ENCODE results near the gene SHFL.

The SHFL gene

DNA sequence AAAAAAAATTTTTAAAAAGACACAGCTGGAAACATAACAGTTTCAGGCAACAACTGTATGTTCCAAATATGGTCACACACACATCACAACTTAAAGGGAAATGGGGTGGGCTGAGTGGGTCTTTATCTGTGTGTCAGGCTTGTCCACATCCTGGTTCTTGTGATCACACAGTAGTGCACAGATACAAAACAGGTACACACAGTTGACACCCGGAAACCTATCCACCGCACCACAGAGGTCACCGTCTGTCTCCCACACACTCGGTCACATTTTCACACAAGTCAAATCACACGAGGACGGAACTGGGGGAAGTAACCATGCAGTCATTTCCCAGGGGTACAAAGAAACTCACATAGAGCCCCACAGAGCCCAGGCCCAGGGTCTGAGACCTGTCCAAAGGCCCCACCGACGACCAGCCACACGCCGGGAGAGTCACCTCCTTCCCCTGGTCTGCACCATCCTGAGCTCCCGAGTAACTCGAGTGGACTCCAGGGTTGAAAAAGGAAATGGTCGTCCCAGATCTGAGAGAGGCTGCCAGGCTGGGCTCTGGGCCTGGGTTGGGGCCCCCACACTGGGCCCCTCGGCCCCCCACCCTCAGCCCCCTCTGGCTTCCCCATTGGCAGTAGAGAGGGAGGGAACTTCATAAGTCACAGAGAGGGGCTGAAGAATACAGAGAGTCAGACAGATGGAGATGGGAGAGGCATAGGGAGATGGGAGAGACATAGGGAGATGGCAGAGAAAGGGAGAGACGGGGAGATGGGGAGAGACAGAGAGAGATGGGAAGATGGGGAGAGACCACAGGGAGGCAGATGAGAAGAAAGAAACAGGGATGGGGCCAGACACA, 18.8 kb downstream of the SHFL start:
- H3K36me3 ChIP-seq (ENCODE audit: control insufficient read depth, low read depth, low read length) = peaks cover 23% of the 10 kb centered on the region
- H3K9me3 ChIP-seq (ENCODE audit: control insufficient read depth, low read depth, low read length) = no peaks in the 10 kb centered on the region
- no peak overlapping the region for H3K27ac ChIP-seq (ENCODE audit: low read length)
- H3K9ac ChIP-seq (ENCODE audit: low read length) = no peak overlapping the region
- H3K4me1 ChIP-seq (ENCODE audit: control insufficient read depth, low read depth, low read length) = peaks cover 4% of the 10 kb centered on the region
- H3K27me3 ChIP-seq (ENCODE audit: control insufficient read depth, insufficient read depth, low read length) = no peaks in the 10 kb centered on the region
- H3K4me3 ChIP-seq (ENCODE audit: low read length) = no peak overlapping the region

DNA sequence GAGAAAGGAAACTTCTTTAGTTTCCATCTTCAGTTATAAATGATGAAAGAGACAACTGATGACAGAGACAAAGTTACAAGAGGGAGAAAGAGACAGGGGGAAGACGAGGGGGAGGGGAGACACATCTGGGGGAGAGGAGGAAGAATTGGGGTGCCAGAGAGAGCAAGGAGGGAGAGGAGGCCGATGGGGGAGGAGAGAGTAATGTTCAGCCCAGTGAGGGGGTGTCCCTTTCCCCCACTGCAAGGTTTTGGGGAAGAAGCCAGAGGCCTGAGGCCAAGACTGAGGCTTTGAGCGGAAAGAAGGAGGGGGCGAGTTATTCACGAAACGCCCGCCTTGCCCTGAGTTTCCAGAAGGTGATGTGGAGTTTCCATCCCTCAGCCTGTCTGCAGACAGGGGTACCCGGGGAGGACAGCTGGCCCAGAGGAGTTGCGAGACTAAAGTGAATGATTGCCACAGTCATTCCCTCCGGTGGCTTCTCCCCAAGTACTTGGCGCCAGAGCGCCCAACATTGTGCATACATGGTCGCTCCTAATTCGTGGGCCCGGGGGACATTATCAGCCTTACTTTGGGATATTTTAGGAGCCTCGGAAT, 19.5 kb downstream of the SHFL start:
- Histone ChIP-seq H3K4me1 (ENCODE audit: control insufficient read depth, low read depth, low read length) (peaks cover 4% of the 10 kb centered on the region), H3K4me3 (ENCODE audit: low read length) (peak overlapping the region; percentile 92), H3K27me3 (ENCODE audit: control insufficient read depth, insufficient read depth, low read length) (no peaks in the 10 kb centered on the region), H3K36me3 (ENCODE audit: control insufficient read depth, low read depth, low read length) (peaks cover 29% of the 10 kb centered on the region), H3K9me3 (ENCODE audit: control insufficient read depth, low read depth, low read length) (no peaks in the 10 kb centered on the region), H3K9ac (ENCODE audit: low read length) (no peak overlapping the region), H3K27ac (ENCODE audit: low read length) (peak overlapping the region; percentile 31)

DNA sequence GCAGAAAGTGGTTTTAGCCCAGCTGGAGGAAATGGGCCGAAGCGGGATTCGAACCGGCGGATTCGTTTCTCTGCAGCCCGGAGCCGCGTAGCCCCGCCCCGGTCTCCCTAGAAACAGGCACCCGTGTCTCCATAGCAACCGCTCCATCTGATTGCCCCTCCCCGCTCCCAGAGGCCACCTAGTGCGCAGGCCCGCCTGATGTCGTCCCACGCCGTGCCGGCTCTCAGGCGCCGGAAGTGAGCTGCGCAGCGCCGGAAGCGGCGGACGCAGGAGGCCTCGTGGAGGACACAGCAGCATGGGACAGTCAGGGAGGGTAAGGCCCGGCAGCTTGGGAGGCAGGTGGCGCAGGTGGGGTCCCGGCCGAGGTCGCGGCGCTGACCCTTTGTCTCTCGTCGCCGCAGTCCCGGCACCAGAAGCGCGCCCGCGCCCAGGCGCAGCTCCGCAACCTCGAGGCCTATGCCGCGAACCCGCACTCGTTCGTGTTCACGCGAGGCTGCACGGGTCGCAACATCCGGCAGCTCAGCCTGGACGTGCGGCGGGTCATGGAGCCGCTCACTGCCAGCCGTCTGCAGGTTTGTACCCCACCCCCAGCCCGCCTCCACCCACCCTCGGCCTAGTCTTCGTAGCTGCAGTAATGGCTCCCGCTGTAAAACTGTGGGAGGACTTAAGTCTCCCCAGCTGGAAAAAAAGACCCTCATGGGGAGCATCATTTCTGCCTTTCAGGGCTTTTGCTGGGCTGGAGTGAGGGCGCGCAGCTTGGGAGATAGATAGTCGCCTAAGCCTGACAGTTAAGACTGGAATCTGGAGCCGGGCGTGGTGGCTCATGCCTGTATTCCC, 20.2 kb downstream of the SHFL start, which contains the start of gene PPAN:
TSS of gene PPAN (plus strand) at position 263 of the 837 bp plus-strand sequence. CDS start at position 296, 33 bp downstream.
- no peaks in the 10 kb centered on the region for H3K27me3 ChIP-seq (ENCODE audit: control insufficient read depth, insufficient read depth, low read length)
- H3K4me3 ChIP-seq (ENCODE audit: low read length) = peak within 1 kb of the TSS; percentile 92
- no peaks in the 10 kb centered on the region for H3K9me3 ChIP-seq (ENCODE audit: control insufficient read depth, low read depth, low read length)
- peak within 1 kb of the TSS; percentile 78 for H3K27ac ChIP-seq (ENCODE audit: low read length)
- peaks cover 4% of the 10 kb centered on the region for H3K4me1 ChIP-seq (ENCODE audit: control insufficient read depth, low read depth, low read length)
- H3K9ac ChIP-seq (ENCODE audit: low read length) = peak within 1 kb of the TSS; percentile 92
- peaks cover 35% of the 10 kb centered on the region for H3K36me3 ChIP-seq (ENCODE audit: control insufficient read depth, low read depth, low read length)

DNA sequence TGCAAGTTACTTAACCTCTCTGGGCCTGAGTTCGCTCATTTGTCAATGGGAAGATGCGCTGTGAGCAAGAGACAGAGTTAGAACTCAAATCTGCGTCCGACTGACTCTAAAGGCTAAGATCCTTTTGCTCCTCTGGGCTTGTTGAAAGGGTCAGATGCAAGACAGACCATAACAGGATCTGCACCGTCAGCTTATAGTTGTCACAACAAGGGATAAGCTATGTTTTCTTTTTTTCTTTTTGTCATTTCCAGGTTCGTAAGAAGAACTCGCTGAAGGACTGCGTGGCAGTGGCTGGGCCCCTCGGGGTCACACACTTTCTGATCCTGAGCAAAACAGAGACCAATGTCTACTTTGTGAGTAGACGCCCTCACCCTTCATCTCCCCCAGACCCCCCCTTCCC, 21.1 kb downstream of the SHFL start:
- Histone ChIP-seq H3K27ac (ENCODE audit: low read length) (no peak overlapping the region), H3K4me3 (ENCODE audit: low read length) (peak overlapping the region; percentile 92), H3K9ac (ENCODE audit: low read length) (peak overlapping the region; percentile 92), H3K27me3 (ENCODE audit: control insufficient read depth, insufficient read depth, low read length) (no peaks in the 10 kb centered on the region), H3K9me3 (ENCODE audit: control insufficient read depth, low read depth, low read length) (no peaks in the 10 kb centered on the region), H3K4me1 (ENCODE audit: control insufficient read depth, low read depth, low read length) (peaks cover 4% of the 10 kb centered on the region), H3K36me3 (ENCODE audit: control insufficient read depth, low read depth, low read length) (peaks cover 38% of the 10 kb centered on the region)

GRCh38 chr19:10107817-10108367, 21.8 kb downstream of the SHFL start:
- Histone ChIP-seq H3K4me3 (ENCODE audit: low read length) (no peak overlapping the region), H3K9ac (ENCODE audit: low read length) (no peak overlapping the region), H3K4me1 (ENCODE audit: control insufficient read depth, low read depth, low read length) (peaks cover 7% of the 10 kb centered on the region), H3K36me3 (ENCODE audit: control insufficient read depth, low read depth, low read length) (peaks cover 38% of the 10 kb centered on the region), H3K27ac (ENCODE audit: low read length) (no peak overlapping the region), H3K27me3 (ENCODE audit: control insufficient read depth, insufficient read depth, low read length) (no peaks in the 10 kb centered on the region), H3K9me3 (ENCODE audit: control insufficient read depth, low read depth, low read length) (no peaks in the 10 kb centered on the region)

DNA sequence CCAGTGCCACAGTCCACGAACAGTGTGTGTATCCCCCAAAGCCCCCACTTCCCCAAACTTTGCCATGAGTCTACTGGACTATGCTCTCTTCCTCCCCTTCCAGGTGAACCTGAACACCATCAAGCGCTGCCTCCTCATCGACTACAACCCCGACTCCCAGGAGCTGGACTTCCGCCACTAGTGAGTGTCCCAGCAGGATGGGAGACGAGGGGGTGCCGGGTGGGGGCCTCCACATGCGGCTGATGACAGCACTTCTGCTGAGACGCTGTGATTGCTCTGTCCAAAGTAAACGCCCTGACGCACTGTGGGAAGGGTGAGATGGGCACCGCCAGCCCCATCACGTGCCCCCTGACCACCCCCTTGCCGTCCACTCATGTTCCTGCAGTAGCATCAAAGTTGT, 23.4 kb downstream of the SHFL start:
- Histone ChIP-seq H3K9ac (ENCODE audit: low read length) (no peak overlapping the region), H3K27me3 (ENCODE audit: control insufficient read depth, insufficient read depth, low read length) (no peaks in the 10 kb centered on the region), H3K27ac (ENCODE audit: low read length) (no peak overlapping the region), H3K9me3 (ENCODE audit: control insufficient read depth, low read depth, low read length) (no peaks in the 10 kb centered on the region), H3K4me1 (ENCODE audit: control insufficient read depth, low read depth, low read length) (peaks cover 7% of the 10 kb centered on the region), H3K4me3 (ENCODE audit: low read length) (no peak overlapping the region), H3K36me3 (ENCODE audit: control insufficient read depth, low read depth, low read length) (peaks cover 38% of the 10 kb centered on the region)

- no peak overlapping the region for H3K27ac ChIP-seq (ENCODE audit: low read length)
- H3K4me3 ChIP-seq (ENCODE audit: low read length) = no peak overlapping the region
- H3K9me3 ChIP-seq (ENCODE audit: control insufficient read depth, low read depth, low read length) = no peaks in the 10 kb centered on the region
- H3K36me3 ChIP-seq (ENCODE audit: control insufficient read depth, low read depth, low read length) = peaks cover 41% of the 10 kb centered on the region
- no peak overlapping the region for H3K9ac ChIP-seq (ENCODE audit: low read length)
- H3K4me1 ChIP-seq (ENCODE audit: control insufficient read depth, low read depth, low read length) = peaks cover 7% of the 10 kb centered on the region
- H3K27me3 ChIP-seq (ENCODE audit: control insufficient read depth, insufficient read depth, low read length) = no peaks in the 10 kb centered on the region
Observed at GRCh38 chr19:10110076-10110971, 24.2 kb downstream of the SHFL start.

DNA sequence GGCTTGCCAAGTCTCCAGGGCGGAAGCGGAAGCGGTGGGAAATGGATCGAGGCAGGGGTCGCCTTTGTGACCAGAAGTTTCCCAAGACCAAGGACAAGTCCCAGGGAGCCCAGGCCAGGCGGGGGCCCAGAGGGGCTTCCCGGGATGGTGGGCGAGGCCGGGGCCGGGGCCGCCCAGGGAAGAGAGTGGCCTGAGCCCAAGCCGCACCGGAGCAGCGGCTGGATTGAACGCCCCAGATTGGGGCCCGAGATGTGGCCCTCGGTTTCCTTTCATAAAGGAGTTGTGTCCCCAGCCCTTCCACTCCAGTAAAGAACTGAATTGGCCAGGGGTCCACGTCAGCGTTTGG, 24.8 kb downstream of the SHFL start:
- no peaks in the 10 kb centered on the region for H3K9me3 ChIP-seq (ENCODE audit: control insufficient read depth, low read depth, low read length)
- H3K4me1 ChIP-seq (ENCODE audit: control insufficient read depth, low read depth, low read length) = peaks cover 7% of the 10 kb centered on the region
- H3K27ac ChIP-seq (ENCODE audit: low read length) = no peak overlapping the region
- no peak overlapping the region for H3K9ac ChIP-seq (ENCODE audit: low read length)
- H3K27me3 ChIP-seq (ENCODE audit: control insufficient read depth, insufficient read depth, low read length) = no peaks in the 10 kb centered on the region
- no peak overlapping the region for H3K4me3 ChIP-seq (ENCODE audit: low read length)
- peaks cover 46% of the 10 kb centered on the region for H3K36me3 ChIP-seq (ENCODE audit: control insufficient read depth, low read depth, low read length)

GRCh38 chr19:10111405-10111811, 25.3 kb downstream of the SHFL start, which contains the start of gene P2RY11:
TSS of gene P2RY11 (plus strand) at chr19:10111693. CDS start at chr19:10111722, 29 bp downstream.
- no peak within 1 kb of the TSS for H3K4me3 ChIP-seq (ENCODE audit: low read length)
- no peaks in the 10 kb centered on the region for H3K27me3 ChIP-seq (ENCODE audit: control insufficient read depth, insufficient read depth, low read length)
- H3K9ac ChIP-seq (ENCODE audit: low read length) = no peak within 1 kb of the TSS
- H3K4me1 ChIP-seq (ENCODE audit: control insufficient read depth, low read depth, low read length) = peaks cover 7% of the 10 kb centered on the region
- no peaks in the 10 kb centered on the region for H3K9me3 ChIP-seq (ENCODE audit: control insufficient read depth, low read depth, low read length)
- H3K36me3 ChIP-seq (ENCODE audit: control insufficient read depth, low read depth, low read length) = peaks cover 50% of the 10 kb centered on the region
- H3K27ac ChIP-seq (ENCODE audit: low read length) = no peak within 1 kb of the TSS

GRCh38 chr19:10112037-10112761, 26.1 kb downstream of the SHFL start:
- no peak overlapping the region for H3K4me3 ChIP-seq (ENCODE audit: low read length)
- no peak overlapping the region for H3K27ac ChIP-seq (ENCODE audit: low read length)
- no peaks in the 10 kb centered on the region for H3K27me3 ChIP-seq (ENCODE audit: control insufficient read depth, insufficient read depth, low read length)
- no peak overlapping the region for H3K9ac ChIP-seq (ENCODE audit: low read length)
- peaks cover 5% of the 10 kb centered on the region for H3K4me1 ChIP-seq (ENCODE audit: control insufficient read depth, low read depth, low read length)
- H3K9me3 ChIP-seq (ENCODE audit: control insufficient read depth, low read depth, low read length) = no peaks in the 10 kb centered on the region
- peaks cover 58% of the 10 kb centered on the region for H3K36me3 ChIP-seq (ENCODE audit: control insufficient read depth, low read depth, low read length)
